ENCODE results near the gene ILF2.
A peak's percentile ranks its signal among the peaks of the same experiment; 100 is the strongest.
"Not testable (repeated sequence)": the region's sequence is repeated elsewhere in the genome, so short reads cannot be mapped to it uniquely, and the experiment has no call there.

The ILF2 gene

DNA sequence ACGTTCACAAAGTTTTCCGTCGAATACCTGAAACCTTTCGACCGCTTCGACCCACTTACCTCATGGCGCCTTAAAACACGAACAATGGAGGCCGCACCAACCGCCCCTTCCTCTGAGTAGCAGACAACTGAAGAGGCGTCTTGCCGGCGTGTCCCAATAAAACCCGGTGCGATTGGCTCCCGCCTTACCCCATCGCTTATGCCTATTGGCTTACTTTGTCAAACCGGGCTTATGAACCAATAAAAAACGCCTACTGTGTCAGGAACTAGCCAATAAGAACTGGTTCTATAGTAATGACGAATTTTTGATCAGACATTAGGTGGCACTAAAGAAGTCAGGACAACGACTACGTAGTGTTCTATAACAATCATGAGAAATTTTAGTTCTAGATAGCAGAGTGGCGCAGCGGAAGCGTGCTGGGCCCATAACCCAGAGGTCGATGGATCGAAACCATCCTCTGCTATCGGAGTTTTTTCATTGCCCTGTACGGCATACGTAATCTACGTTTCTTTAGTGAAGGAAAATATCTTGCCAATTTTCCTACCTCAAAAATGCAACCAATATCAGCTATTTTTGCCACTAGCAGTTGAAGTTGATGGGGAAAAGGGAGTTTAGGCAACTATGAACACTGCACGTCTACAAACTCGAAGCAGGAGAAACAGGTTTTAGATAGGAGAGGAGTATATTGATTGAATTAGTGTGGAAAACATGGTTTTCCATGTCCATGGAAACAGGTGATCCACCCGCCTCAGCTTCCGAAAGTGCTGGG is at the start of gene ILF2:
Gene ILF2, minus strand, starts transcription at position 135 of the 769 bp plus-strand sequence. Its CDS starts 71 bp downstream, at position 64.
- peak; percentile 99 for DNase-seq

DNA sequence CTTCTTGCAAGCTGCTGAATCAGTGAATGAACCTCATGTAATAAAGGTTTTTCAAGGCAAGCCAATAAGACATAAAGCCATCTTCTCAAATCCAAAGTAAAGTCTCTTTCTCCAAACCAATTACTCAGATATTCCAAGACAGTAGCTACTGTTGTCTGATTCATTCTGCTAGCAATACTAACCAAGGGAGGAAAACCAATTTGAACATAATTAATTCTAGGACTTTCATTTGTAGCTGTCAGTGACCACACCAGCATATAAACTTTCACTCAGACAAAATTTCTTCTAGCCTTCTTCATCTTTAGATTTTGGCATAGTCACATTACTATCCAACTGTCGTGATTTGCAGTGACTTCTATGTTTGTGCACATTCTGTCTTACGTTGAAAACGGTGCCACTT is 46.5 kb upstream of the ILF2 start:
- DNase-seq: no peak

DNA sequence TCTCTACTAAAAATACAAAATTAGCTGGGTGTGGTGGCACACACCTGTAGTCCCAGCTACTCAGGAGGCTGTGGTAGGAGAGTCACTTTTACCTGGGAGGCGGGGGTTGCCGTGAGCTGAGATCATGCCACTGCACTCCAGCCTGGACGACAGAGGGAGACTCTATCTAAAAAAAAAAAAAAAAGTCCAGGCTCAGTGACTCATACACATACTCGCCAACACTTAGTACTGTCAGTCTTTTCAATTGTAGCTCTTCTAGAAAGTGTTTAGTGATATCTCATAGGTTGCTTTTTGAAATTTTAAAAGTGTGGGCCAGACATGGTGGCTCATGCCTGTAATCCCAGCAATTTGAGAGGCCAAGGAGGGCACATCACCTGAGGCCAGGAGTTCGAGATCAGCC is 45.4 kb upstream of the ILF2 start:
- not testable (repeated sequence) for DNase-seq

DNA sequence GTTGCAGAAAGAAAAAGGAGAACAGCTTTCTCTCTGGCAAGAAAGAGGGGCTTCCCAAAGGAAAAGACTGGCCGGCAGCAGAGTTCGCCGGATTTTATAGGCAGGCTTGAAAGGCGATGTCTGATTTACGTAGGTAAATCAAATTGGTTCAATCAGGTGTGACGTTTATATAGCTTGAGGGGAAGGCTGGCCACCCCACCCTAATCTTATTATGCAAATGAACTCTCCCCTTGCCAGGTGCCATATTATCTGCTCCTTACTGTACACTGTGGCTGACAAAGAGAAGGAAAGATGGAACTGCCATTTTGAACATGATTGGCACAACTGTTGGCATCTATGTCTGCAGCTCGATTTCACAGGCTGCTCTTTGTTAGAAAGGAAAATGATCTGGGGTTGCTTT is 40.2 kb upstream of the ILF2 start:
- no peak for DNase-seq

DNA sequence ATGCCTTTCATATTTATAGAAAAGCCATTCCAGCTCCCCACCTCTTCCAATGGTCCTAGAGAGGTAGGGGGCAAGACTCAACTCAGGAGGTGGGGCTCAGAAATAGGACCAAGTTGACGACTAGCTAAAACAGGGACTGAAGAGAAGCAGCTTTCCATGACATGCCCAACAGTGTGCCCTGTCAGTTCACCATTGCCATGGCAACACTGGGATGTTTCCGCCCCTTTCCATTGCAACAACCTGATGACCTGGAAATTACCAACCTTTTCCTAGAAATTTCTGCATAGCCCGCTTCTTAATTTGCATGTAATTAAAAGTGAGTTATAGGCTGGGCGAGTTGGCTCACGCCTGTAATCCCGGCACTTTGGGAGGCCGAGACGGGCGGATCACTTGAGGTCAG is 34.7 kb upstream of the ILF2 start:
- DNase-seq: no peak

DNA sequence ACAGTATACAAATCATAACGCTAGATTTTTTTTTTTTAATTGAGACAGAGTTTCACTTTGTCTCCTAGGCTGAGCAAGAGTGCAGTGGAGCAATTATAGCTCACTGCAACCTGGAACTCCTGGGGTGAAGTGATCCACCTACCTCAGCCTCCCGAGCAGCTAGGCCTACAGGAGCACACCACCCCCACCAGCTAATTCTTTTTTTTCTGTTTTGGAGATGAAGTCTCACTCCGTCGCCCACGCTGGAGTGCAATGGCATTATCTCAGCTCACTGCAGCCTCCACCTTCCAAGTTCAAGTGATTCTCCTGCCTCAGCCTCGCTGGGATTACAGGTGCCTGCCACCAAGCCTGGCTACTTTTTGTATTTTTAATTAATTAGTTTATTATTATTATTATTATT is 29.0 kb upstream of the ILF2 start:
- no peak for DNase-seq

DNA sequence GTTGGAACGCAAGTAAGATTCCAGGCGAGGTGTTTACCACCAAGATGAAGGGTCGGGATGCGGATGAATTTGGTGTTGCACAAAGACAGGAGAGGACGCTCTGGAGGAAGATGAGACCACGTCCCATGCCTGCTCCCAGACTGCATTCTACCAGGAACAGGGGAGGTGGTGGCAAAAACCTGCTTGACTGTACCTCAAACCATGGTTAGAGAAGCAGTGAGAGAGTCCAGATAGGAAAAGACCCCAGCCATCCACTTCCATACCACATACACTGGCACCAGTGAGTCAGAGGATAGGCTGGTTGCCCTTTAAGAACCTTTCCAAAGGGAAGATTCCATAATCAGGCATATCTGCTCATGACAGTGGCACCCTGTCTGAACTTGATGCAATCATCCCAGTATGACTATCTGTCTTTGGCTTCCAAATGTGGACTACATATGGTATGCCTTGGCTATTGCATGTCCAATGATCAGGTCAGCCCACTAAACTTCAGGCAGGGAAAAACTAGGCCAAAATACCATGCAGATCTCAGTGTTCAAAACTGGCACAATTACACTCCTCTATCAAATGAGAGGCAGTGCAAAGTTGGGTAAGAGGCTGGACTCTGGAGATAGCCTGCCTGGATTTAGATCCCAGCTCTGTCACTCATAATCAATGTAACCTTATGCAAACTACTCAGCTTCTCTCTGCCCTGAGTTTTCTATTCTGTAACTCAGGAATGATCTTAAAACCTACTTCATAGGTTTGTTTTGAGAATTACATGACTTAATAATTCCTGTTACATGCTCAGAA is 28.3 kb upstream of the ILF2 start:
- DNase-seq: no peak

DNA sequence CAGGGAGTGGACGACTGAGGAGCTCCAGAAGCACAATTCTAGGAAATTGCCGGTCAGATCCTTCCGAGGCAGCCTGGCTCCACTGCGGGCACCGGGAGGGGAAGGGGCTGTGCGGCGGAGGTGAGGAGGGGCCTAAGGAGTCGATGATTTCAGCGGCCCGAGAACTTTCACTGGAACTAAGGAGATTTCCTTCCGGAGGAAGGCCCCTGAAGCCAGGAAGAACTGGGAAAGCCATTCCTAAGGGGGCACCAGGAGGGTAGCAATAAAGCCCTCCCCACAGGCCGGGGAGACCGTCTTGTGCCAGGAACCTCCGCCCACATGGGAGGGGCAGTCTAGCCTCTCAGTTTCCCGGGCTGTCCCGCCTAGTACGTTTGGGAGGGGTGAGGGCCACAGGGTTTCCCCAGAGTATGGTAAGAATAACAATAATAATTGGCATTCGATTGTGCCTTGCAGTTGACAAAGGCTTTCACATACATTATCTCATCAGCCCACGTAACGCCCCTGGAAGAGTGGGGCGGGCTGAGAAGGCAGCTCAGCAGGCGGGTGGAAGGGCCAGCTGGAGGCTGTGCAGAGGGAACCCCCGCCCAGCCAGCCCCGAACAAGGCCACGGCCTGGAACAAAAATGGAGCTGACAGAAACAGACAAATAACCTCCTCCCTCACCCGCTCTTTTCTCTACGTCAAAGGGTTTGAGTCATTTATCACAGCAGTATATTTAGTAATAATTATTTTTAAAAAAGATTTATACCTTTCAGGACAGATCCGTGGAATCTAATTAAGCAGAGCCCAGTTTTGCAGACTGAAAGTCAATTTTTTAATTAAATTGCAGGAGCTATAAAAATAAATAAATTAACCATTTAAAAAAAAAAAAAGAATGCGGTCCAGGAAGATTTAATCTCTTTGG is 27.5 kb upstream of the ILF2 start:
- DNase-seq: no peak

DNA sequence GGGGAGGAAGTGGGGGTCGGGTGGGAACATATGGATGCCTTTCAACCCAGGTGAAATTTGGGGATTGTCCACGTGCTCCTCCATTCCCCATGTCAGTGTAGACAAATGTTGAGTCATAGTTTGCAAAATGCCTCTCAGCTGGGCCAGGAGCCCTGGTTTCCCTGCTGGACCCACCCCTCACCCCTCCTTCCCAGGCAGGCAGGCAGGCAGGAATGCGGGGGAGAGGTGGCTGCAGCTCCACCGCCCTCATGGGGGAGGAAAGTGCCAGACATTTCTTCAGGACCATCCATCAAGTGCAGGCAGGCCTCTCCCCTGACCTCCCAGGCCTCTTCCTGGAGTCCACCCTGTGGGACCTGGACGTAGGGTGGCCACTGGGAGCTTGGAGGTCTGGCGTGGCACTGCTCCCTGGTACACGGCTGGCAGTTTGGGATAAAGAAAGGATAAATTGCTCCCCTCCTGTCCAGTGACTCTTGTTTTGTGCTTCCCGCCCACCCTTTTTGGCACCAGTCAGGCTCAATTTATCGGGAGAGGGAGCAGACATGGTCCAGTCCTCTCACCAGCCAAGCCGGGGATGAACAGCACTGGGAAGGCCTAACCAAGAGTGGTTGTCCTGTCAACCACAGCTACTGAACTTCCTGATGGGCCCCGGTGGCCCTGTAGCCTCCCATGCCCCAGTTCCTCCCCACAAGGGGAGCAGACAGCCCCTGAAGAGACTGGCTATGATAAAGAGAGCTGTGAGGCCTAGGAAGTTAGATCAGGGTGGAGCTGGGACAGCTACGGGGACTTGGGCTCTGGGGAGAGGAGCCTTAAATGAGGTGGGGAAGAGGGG is 26.6 kb upstream of the ILF2 start:
- no peak for DNase-seq

DNA sequence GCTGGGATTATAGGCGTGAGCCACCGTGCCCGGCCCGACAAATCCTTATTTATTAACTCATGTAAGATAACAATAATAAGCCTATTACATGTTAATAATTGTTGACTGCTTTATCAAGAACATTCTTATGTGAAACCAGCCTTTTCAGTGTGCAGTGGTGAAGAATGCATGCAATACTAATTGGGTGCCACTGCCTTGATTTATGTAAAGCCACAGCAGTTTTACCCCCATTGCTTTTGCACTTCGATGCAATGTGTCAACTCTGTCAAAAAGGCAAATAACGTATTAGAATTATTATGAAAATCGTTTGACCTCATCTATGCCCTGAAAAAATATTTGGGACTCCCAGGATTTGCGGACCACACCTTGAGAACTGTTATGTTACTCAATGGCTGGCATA is 25.9 kb upstream of the ILF2 start:
- DNase-seq: no peak

DNA sequence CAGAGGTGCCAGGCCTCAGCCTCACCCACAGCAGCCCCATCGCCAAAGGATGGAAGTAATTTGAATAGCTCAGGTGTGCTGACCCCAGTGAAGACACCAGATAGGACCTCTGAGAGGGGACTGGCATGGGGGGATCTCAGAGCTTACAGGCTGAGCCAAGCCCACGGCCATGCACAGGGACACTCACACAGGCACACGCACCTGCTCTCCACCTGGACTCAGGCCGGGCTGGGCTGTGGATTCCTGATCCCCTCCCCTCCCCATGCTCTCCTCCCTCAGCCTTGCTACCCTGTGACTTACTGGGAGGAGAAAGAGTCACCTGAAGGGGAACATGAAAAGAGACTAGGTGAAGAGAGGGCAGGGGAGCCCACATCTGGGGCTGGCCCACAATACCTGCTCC is 22.7 kb upstream of the ILF2 start:
- DNase-seq: no peak

DNA sequence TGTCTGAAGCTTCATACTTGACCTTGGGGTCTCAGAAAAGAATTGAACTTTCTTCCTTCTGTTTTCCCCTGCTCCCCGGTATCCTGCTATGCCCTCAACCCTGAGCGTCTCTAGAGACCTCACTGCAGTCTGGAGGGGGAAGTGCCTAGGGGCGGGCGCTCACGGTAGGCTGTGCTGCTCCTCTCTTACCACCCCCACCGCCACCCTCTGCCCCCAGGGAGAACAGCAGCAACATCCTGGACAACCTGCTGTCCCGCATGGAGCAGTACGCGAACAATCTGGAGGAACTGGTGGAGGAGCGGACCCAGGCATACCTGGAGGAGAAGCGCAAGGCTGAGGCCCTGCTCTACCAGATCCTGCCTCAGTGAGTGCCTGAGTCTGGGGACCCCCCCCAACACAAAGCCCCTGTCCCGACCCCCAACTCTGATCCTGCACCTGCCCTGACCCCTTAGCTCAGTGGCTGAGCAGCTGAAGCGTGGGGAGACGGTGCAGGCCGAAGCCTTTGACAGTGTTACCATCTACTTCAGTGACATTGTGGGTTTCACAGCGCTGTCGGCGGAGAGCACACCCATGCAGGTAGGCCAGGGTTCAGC is 18.0 kb upstream of the ILF2 start:
- DNase-seq: no peak

DNA sequence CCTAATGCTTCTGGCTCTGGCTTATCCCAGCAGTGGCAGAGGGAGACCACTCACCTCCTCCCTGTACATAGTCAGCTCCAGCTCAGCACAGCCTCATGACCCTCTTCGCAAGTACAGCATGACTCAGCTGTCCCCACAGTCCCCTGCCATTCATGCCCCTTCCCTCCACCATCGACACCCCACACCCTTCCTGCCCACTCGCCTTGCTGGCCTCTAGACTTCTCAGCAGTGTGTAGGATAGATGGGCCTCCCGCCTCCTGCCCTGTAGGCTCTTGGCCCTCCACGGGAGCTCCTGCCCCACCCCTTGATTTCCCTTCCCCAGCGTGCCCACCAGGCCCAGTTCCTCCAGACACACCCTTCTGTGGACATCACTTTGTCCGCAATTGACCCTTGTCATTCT is 17.5 kb upstream of the ILF2 start:
- DNase-seq: no peak

DNA sequence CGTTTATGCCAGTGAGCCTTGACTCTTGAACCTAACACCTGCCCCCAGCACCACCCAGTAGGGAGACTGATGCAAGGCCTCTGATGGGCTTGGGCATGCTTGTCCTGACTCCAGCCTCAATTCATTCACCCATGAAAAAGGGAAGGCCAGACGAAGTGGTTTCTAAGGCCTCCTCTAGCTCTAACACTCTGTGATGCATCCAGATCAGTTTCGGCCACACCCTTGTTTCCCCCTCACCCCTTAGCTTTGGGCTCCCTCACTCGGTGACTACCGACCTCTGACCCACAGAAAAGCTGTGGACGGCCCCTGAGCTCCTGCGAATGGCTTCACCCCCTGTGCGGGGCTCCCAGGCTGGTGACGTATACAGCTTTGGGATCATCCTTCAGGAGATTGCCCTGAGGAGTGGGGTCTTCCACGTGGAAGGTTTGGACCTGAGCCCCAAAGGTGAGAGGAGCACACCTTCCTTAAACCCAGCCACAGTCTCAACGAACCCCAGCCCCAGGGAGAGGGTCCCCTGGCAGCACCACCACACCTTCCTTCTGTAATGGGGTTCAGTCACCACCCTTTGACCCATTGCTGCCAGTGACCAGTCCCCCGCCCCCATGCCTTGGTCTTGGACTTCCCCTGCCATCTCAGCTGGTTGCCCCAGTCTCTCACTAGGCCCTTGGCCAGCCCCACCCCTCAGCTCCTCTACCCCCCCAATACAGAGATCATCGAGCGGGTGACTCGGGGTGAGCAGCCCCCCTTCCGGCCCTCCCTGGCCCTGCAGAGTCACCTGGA is 16.7 kb upstream of the ILF2 start:
- DNase-seq: no peak

DNA sequence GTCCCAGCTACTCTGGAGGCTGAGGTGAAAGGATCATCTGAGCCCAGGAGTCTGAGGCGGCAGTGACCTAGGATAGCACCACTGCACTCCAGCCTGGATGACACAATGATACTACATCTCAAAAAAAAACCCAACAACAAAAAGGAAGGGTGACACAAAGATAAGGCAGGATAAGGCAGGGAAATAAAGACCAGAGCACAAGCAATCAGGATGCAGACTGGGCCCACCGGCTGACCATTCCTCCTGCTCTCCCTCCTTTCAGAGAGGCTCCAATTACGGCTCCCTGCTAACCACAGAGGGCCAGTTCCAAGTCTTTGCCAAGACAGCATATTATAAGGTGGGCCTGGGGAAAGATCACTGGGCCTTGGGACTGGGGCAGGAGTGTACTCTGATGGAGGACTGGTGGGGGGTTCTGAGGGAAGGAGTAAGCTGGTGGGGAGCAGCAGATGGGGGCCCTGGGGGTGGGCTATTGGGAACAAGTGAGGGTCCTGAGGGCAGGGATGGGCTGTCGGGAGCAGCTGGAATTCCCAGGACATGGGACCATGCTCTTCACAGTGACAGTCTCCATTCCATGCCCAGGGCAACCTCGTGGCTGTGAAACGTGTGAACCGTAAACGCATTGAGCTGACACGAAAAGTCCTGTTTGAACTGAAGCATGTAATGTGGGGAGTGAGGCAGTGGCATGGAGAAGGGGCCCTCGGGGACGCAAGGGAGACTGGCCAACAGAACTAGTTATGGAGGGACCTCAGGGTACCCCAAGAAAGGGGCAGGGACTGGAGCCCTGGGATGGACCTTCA is 14.9 kb upstream of the ILF2 start:
- DNase-seq: no peak

DNA sequence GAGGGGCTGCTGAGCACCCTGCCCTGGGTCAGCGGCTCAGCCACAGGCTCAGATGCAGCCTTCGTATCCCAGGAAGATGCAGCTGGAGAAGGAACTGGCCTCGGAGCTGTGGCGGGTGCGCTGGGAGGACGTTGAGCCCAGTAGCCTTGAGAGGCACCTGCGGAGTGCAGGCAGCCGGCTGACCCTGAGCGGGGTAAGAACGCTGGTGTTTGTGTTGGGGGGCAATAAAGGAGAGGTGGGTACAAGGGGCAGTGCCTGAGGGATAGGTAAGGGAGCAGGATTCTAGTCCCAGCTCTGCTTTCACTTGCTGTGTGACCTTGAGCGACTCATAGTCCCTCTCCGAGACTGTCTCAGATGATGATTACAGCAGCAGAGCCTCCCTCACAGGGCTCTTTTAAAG is 14.1 kb upstream of the ILF2 start:
- DNase-seq: no peak

DNA sequence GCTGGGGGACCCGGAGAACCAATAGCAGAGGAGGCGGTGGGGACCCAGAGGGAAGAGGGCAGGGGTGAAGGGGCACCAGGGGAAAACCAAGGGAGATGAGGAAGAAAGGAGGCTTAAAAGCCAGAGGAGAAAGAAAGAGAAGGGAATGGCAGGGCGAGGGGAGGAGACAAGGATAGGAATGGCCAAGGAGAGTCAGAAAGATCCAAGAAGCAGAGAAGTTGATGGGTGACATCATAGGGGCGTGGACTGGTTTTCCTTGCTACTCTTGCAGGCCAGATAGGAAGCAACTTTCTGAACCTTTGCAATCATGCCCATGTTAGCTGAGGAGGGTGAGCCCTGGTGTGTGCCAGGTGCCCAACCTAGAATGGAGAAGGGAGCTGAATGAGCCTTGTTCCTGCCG is 13.1 kb upstream of the ILF2 start:
- DNase-seq: no peak

DNA sequence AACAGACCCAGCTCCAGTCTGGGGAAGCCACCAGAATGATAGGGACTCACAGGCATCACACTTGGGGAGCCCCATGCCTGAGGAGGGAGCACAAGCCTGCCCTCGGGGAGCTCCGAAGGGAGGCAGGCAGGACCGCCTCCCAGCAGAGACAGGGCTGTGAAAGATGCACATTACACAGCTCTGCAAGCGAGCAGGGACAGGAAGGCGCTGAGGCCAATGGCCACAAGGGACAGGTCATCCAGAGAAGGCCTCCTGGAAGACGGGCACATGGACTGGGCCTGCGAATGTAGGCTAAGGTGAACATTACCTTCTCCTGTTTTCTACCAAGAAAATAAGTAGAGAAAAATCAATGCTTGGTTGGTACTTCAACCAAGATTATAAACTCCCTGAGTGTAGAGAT is 11.9 kb upstream of the ILF2 start:
- no peak for DNase-seq

DNA sequence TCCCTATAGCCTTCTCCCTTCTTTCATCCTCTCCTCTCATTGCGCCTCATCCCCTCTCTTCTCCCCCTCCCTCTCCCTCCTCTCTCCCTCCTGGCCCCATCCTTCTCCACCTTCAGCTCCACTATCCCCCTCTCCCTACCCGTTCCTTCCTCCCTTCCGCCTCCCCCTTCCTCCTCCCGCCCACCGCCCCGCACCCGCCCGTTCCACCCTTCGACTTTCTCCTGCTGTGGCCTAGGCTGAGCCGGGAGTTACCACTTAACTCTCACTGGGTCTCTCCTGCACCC is 9.3 kb upstream of the ILF2 start:
- DNase-seq: no peak

DNA sequence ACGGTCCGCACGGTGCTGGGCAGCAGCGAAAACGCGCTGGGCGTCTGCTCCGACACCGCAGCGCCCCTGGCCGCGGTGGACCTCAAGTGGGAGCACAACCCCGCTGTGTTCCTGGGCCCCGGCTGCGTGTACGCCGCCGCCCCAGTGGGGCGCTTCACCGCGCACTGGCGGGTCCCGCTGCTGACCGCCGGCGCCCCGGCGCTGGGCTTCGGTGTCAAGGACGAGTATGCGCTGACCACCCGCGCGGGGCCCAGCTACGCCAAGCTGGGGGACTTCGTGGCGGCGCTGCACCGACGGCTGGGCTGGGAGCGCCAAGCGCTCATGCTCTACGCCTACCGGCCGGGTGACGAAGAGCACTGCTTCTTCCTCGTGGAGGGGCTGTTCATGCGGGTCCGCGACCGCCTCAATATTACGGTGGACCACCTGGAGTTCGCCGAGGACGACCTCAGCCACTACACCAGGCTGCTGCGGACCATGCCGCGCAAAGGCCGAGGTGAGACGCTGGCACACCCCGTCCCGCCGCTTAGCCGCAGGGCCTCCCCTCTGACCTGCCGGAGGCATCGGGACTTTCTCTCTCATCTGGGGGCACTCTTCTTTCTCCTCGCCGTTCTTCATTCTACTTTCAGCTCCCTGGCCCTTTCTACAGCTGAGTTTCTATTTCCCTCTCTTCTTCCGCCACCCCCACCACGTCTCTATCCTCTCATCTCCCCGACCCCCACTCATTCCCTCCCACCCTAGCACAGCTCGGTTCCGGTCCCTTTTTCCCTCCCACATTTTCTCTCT is 8.7 kb upstream of the ILF2 start:
- no peak for DNase-seq
